Measurements from ENCODE around the gene CCDC88B. TPM values are rescaled to one million over a fixed set of nuclear protein-coding genes. Genes with fewer than 3 reads are reported as not detected.
A peak's percentile ranks its signal among the peaks of the same experiment; 100 is the strongest.

The CCDC88B gene
- total RNA-seq, 1 donor, result 1.2 TPM

GRCh38 chr11:64292460-64293254 lies 47.3 kb upstream of the CCDC88B start:
- DNase-seq (ENCODE audit: low read depth), result no peak
- peak overlapping the region; percentile 13 for H3K4me3 ChIP-seq (ENCODE audit: low read depth, low read length)
- no peak for TF ChIP-seq CTCF (IDR thresholded peaks at IDR 0.05; ENCODE audit: insufficient read depth, low read length)

- no peak for DNase-seq (ENCODE audit: low read depth)
- TF ChIP-seq CTCF (IDR thresholded peaks at IDR 0.05; ENCODE audit: insufficient read depth, low read length), result no peak
- no peak overlapping the region for H3K4me3 ChIP-seq (ENCODE audit: low read depth, low read length)
Observed at GRCh38 chr11:64294774-64295173, 45.2 kb upstream of the CCDC88B start.

- no peak for TF ChIP-seq CTCF (IDR thresholded peaks at IDR 0.05; ENCODE audit: insufficient read depth, low read length)
- DNase-seq (ENCODE audit: low read depth), result no peak
- no peak overlapping the region for H3K4me3 ChIP-seq (ENCODE audit: low read depth, low read length)
Observed at GRCh38 chr11:64295760-64296159, 44.2 kb upstream of the CCDC88B start.

GRCh38 chr11:64296236-64296635 lies 43.8 kb upstream of the CCDC88B start:
- H3K4me3 ChIP-seq (ENCODE audit: low read depth, low read length), result no peak overlapping the region
- no peak for TF ChIP-seq CTCF (IDR thresholded peaks at IDR 0.05; ENCODE audit: insufficient read depth, low read length)
- DNase-seq (ENCODE audit: low read depth), result no peak

- H3K4me3 ChIP-seq (ENCODE audit: low read depth, low read length), result no peak overlapping the region
- TF ChIP-seq CTCF (IDR thresholded peaks at IDR 0.05; ENCODE audit: insufficient read depth, low read length), result no peak
- no peak for DNase-seq (ENCODE audit: low read depth)
Observed at GRCh38 chr11:64296830-64297698, 42.9 kb upstream of the CCDC88B start.

- no peak for TF ChIP-seq CTCF (IDR thresholded peaks at IDR 0.05; ENCODE audit: insufficient read depth, low read length)
Observed at GRCh38 chr11:64297699-64298358, 42.2 kb upstream of the CCDC88B start.

More at GRCh38 chr11:64297699-64298358, 42.2 kb upstream of the CCDC88B start:
- no peak overlapping the region for H3K4me3 ChIP-seq (ENCODE audit: low read depth, low read length)
- DNase-seq (ENCODE audit: low read depth), result no peak
